Endothelial cell of umbilical vein (primary cell): ENCODE measurements around the gene CNTN1. TPM values are rescaled to one million over a fixed set of nuclear protein-coding genes. Genes with fewer than 3 reads are reported as not detected.

ENCODE experiments used
- BruUV-seq: library from RNA; stranded (reverse); fragments of 400-500 nt; replicated peaks from 2 replicates; lab custom pipeline; 2021; lab: Mats Ljungman, UMichigan
- CTCF ChIA-PET: fragments of 300-600, 350-600 bp; sonication (Branson Sonifier 250); formaldehyde crosslinking; loops from one replicate; lab custom pipeline; 2021; ENCODE audit warnings: antibody characterized with exemption, inconsistent platforms; lab: Charles Lee
- POLR2A ChIA-PET: fragments of 300-600, 350-600 bp; sonication (Branson Sonifier 250); formaldehyde crosslinking; loops from one replicate; lab custom pipeline; 2021; ENCODE audit warnings: antibody characterized with exemption, inconsistent platforms; lab: Charles Lee
- DNase-seq: peaks from one replicate; pipeline ENCODE4 v3.0.0-alpha.2; 2011; ENCODE audit warnings: low read depth, low spot score
- FAIRE-seq: peaks from 2 replicates; lab custom pipeline; 2011; peaks lifted over from hg19 to GRCh38; lab: Jason Lieb, UNC
- H2AFZ ChIP-seq: 2 replicates; pipeline ENCODE4 v1.6.0; 2012; ENCODE audit warnings: low read depth, low read length, control low read depth, inconsistent platforms
- H3K27ac ChIP-seq: 2 replicates; pipeline ENCODE4 v1.5.1; 2011; ENCODE audit warnings: low read depth, mild to moderate bottlenecking, control low read depth, low read length, moderate library complexity; ENCODE audit not compliant: insufficient read depth
- H3K27me3 ChIP-seq, 2 experiments: 2 replicates each; pipeline versions ENCODE4 v1.6.0 to v1.6.1; 2011; ENCODE audit warnings: low read length in 2 of 2, mixed read lengths in 1 of 2; ENCODE audit not compliant: control insufficient read depth in 2 of 2, insufficient read depth in 2 of 2
- H3K36me3 ChIP-seq, 2 experiments: 2 replicates in 1 of 2; 3 replicates in 1 of 2; pipeline ENCODE4 v1.5.1; 2011; ENCODE audit warnings: low read length in 2 of 2, mild to moderate bottlenecking in 1 of 2, moderate library complexity in 1 of 2; ENCODE audit not compliant: control insufficient read depth in 2 of 2, insufficient read depth in 2 of 2; ENCODE audit errors: extremely low read depth in 1 of 2
- H3K4me1 ChIP-seq: 3 replicates; pipeline ENCODE4 v1.5.1; 2011; ENCODE audit warnings: mild to moderate bottlenecking, low read length; ENCODE audit not compliant: control insufficient read depth, insufficient read depth; ENCODE audit errors: extremely low read depth
- H3K4me2 ChIP-seq: 2 replicates; pipeline ENCODE4 v1.6.1; 2011; ENCODE audit warnings: low read length, control low read depth, mixed read lengths; ENCODE audit not compliant: insufficient read depth
- H3K4me3 ChIP-seq, 3 experiments: fragments of 200-600 bp in 1 of 3; sonication (generic), shearing (Covaris generic) in 1 of 3; replicated peaks in 1 of 3; 2 replicates each; pipeline ENCODE4 v1.5.1; 2011 to 2016; ENCODE audit warnings: control low read depth in 3 of 3, low read length in 3 of 3, mild to moderate bottlenecking in 2 of 3, inconsistent platforms in 1 of 3, low read depth in 1 of 3, moderate library complexity in 1 of 3; ENCODE audit not compliant: insufficient read depth in 1 of 3
- H3K79me2 ChIP-seq: 2 replicates; pipeline ENCODE4 v1.6.0; 2012; ENCODE audit warnings: low read length, inconsistent platforms; ENCODE audit not compliant: control insufficient read depth, insufficient read depth
- H3K9ac ChIP-seq: replicated peaks from 2 replicates; pipeline ENCODE3; 2011; ENCODE audit warnings: low read length, control low read depth; ENCODE audit not compliant: insufficient read depth; ENCODE audit errors: extremely low read depth
- H3K9me1 ChIP-seq: replicated peaks from 3 replicates; pipeline ENCODE4 v1.6.0; 2011; ENCODE audit warnings: mild to moderate bottlenecking, low read length; ENCODE audit not compliant: control insufficient read depth, insufficient read depth; ENCODE audit errors: extremely low read depth
- H3K9me3 ChIP-seq: replicated peaks from 2 replicates; pipeline ENCODE4 v1.5.1; 2012; ENCODE audit warnings: low read length, inconsistent platforms; ENCODE audit not compliant: control insufficient read depth, insufficient read depth
- H4K20me1 ChIP-seq: replicated peaks from 2 replicates; pipeline ENCODE3; 2011; ENCODE audit warnings: mild to moderate bottlenecking, low read length; ENCODE audit not compliant: control insufficient read depth, insufficient read depth; ENCODE audit errors: extremely low read depth
- EZH2 ChIP-seq: IDR thresholded peaks from 2 replicates; pipeline ENCODE4 v1.6.1; 2012; ENCODE audit warnings: borderline replicate concordance, low read depth, mild to moderate bottlenecking, moderate library complexity, low read length, inconsistent platforms; ENCODE audit not compliant: severe bottlenecking
- POLR2AphosphoS5 ChIP-seq: IDR thresholded peaks from 2 replicates; pipeline ENCODE4 v1.6.1; 2012; ENCODE audit warnings: low read depth, mild to moderate bottlenecking, control low read depth, low read length, moderate library complexity; ENCODE audit not compliant: insufficient read depth
- dilution Hi-C: fragments of 300-500 bp; cut with MboI; formaldehyde crosslinking; loops from one replicate; pipeline ENCODE4 v1.15.0; 2019; ENCODE audit warnings: low sequenced_read_pairs; ENCODE audit not compliant: extremely low pct_ligation_motif_present
- intact Hi-C: fragments of 100-400 bp; cut with micrococcal nuclease; formaldehyde crosslinking; loops from one replicate; pipeline ENCODE4 v1.10.0; 2022
- polyA plus RNA-seq, 4 experiments: library from polyadenylated mRNA; depleted of rRNA in 3 of 4; stranded (reverse) in 3 of 4; unstranded in 1 of 4; fragments of >200 nt; gene quantifications; 2 replicates each; pipeline versions ENCODE4 v1.2.1 to v1.2.3, GENCODE V29; 2011 to 2012; ENCODE audit warnings: missing spikeins in 1 of 4
- total RNA-seq: library from RNA; stranded (reverse); gene quantifications from 2 replicates; pipeline ENCODE4 v1.2.3, GENCODE V29; 2021
- TF ChIP-seq, protein P1 (sequence below), 2 donors: IDR thresholded peaks; 1 replicate in 1 of 2; 2 replicates in 1 of 2; pipeline ENCODE4 v1.5.1; 2011; ENCODE audit warnings: low read length in 2 of 2, mild to moderate bottlenecking in 2 of 2, moderate library complexity in 2 of 2, control low read depth in 1 of 2, inconsistent platforms in 1 of 2, low read depth in 1 of 2; ENCODE audit not compliant: insufficient read depth in 1 of 2; ENCODE audit errors: extremely low read depth in 1 of 2
- TF ChIP-seq, protein P2 (sequence below): IDR thresholded peaks from 2 replicates; pipeline ENCODE4 v1.6.1; 2011; ENCODE audit not compliant: insufficient read depth, insufficient read length

Gene CNTN1
- total and polyA plus RNA-seq, 2 donors (not counting 3 experiments of a cell fraction or from before 2014, with no cell fraction given) = 0.07 TPM; not detected in 1

DNA sequence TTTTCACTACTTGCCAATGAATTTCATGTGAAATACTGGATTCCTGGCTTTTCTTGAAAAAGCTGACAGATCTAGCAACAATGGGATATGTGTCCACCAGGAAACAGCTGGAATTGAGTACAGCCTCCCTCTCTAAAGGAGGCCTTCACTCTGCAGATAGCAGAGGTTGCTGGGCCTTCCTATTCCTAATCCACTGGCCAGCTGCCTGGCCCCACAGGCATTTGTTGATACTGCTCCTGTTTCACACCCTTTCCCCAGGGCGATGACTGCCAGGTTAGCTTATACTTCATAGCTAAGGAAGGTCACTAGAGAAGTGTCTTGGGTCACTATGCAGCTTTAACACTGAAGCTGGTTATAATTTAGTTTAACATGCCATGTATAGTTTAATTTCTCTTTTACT, 408.3 kb downstream of the CNTN1 start:
- DNase-seq (no peak), FAIRE-seq (no peak)
- ChIA-PET CTCF (no interaction called here), POLR2A (no interaction called here)
- Histone ChIP-seq H3K79me2 (no peaks in the 10 kb centered on the region), H3K27me3 (no peaks in the 10 kb centered on the region), H3K27ac (no peak overlapping the region), H4K20me1 (no peaks in the 10 kb centered on the region), H3K4me2 (no peak overlapping the region), H3K4me1 (no peaks in the 10 kb centered on the region), H3K9me3 (no peaks in the 10 kb centered on the region), H3K9ac (no peak overlapping the region), H3K9me1 (no peaks in the 10 kb centered on the region), H3K36me3 (no peaks in the 10 kb centered on the region), H3K4me3 (no peak overlapping the region), H2AFZ (no peak overlapping the region)
- dilution Hi-C loops = no loop called here
- TF ChIP-seq EZH2 (no peak), POLR2AphosphoS5 (no peak)
- TF ChIP-seq, protein P1, sequence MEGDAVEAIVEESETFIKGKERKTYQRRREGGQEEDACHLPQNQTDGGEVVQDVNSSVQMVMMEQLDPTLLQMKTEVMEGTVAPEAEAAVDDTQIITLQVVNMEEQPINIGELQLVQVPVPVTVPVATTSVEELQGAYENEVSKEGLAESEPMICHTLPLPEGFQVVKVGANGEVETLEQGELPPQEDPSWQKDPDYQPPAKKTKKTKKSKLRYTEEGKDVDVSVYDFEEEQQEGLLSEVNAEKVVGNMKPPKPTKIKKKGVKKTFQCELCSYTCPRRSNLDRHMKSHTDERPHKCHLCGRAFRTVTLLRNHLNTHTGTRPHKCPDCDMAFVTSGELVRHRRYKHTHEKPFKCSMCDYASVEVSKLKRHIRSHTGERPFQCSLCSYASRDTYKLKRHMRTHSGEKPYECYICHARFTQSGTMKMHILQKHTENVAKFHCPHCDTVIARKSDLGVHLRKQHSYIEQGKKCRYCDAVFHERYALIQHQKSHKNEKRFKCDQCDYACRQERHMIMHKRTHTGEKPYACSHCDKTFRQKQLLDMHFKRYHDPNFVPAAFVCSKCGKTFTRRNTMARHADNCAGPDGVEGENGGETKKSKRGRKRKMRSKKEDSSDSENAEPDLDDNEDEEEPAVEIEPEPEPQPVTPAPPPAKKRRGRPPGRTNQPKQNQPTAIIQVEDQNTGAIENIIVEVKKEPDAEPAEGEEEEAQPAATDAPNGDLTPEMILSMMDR (IDR thresholded peaks at IDR 0.05; ENCODE audit: extremely low read depth in 1 of 2, insufficient read depth in 1 of 2, low read depth in 1 of 2, low read length in 2 of 2) = no peak
- intact Hi-C loops = no loop called here
- BruUV-seq = no TSS peak

DNA sequence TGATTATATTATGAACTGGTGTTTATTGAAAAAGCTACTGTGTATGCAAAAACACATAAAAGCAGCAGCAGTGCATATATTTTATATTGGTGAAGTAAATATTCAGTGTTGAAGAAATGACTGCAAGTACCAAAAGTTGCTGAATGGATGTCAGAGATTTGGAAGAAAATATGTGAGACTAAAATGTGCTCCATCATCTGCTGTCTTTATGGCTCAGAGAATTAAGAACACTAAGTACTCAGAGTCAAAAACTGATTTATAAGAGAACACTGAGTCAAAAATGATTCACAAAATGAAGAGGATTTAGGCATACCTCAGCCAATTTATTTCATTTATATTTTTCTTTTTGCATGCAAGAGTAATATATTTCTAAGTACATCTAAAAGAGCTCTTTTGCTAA, 409.6 kb downstream of the CNTN1 start:
- Histone ChIP-seq H3K4me1 (no peaks in the 10 kb centered on the region), H3K4me3 (no peak overlapping the region), H3K9me3 (no peaks in the 10 kb centered on the region), H3K36me3 (no peaks in the 10 kb centered on the region), H3K79me2 (no peaks in the 10 kb centered on the region), H3K9ac (no peak overlapping the region), H2AFZ (no peak overlapping the region), H3K9me1 (no peaks in the 10 kb centered on the region), H3K4me2 (no peak overlapping the region), H4K20me1 (no peaks in the 10 kb centered on the region), H3K27me3 (no peaks in the 10 kb centered on the region), H3K27ac (no peak overlapping the region)
- CTCF ChIA-PET = no interaction called here
- no peak for TF ChIP-seq EZH2
- TF ChIP-seq, protein P2, sequence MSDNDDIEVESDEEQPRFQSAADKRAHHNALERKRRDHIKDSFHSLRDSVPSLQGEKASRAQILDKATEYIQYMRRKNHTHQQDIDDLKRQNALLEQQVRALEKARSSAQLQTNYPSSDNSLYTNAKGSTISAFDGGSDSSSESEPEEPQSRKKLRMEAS = no peak
- no peak for DNase-seq
- POLR2A ChIA-PET = no interaction called here
- intact Hi-C loops = no loop called here
- no peak for FAIRE-seq
- dilution Hi-C loops = no loop called here
- no TSS peak for BruUV-seq
